Esophagus squamous epithelium (tissue), 5 donors: ENCODE data around the gene SH3TC1. TPM values are rescaled to one million over a fixed set of nuclear protein-coding genes. Genes with fewer than 3 reads are reported as not detected.

Experiments
- DNase-seq: peaks from one replicate; lab custom pipeline; 2025; lab: John Stamatoyannopoulos, UW
- H3K27ac ChIP-seq, 4 donors: fragments of 200-600 bp; sonication (generic); one replicate each; pipeline ENCODE4 v1.5.1; 2016 to 2019; ENCODE audit warnings: mild to moderate bottlenecking in 1 of 4
- H3K27me3 ChIP-seq, 4 donors: fragments of 200-600 bp; sonication (generic); 1 replicate in 3 of 4; 2 replicates in 1 of 4; pipeline versions ENCODE4 v1.5.1 to v1.6.0; 2017 to 2021; ENCODE audit warnings: antibody characterized with exemption in 1 of 4
- H3K36me3 ChIP-seq, 3 donors: fragments of 200-600 bp; sonication (generic); one replicate each; pipeline ENCODE4 v1.5.1; 2016 to 2019
- H3K4me1 ChIP-seq, 3 donors: fragments of 200-600 bp; sonication (generic); one replicate each; pipeline ENCODE4 v1.5.1; 2017 to 2019
- H3K4me3 ChIP-seq, 4 donors: fragments of 200-600 bp; sonication (generic); 1 replicate in 3 of 4; 2 replicates in 1 of 4; pipeline ENCODE4 v1.5.1; 2016 to 2019; ENCODE audit warnings: mild to moderate bottlenecking in 2 of 4, moderate library complexity in 1 of 4
- H3K9me3 ChIP-seq, 3 donors: fragments of 200-600 bp; sonication (generic); one replicate each; pipeline ENCODE4 v1.5.1; 2016 to 2019
- CTCF ChIP-seq, 6 experiments: fragments of 450-650 bp in 4 of 6; fragments of 200-600 bp in 2 of 6; sonication (generic) in 2 of 6; IDR thresholded peaks; one replicate each; pipeline ENCODE4 v1.5.1; 2016 to 2019; ENCODE audit warnings: antibody characterized with exemption in 6 of 6, mild to moderate bottlenecking in 4 of 6, moderate library complexity in 4 of 6
- POLR2A ChIP-seq, 4 donors: fragments of 450-650 bp; IDR thresholded peaks; one replicate each; pipeline ENCODE4 v1.6.1; 2017; ENCODE audit warnings: antibody characterized with exemption in 4 of 4, mild to moderate bottlenecking in 4 of 4, moderate library complexity in 3 of 4
- WGBS, 2 donors: methylation state at CpG; one replicate each; pipeline ENCODE4 v1.1.5; 2018; 5-methylcytosine and 5-hydroxymethylcytosine counted together
- intact Hi-C: fragments of 100-400 bp; cut with DNase I; formaldehyde crosslinking; loops from one replicate; pipeline ENCODE4 v1.15.0; 2022
- total RNA-seq, 4 donors: library from RNA; depleted of rRNA; stranded (reverse); fragments of >200 nt; gene quantifications; one replicate each; pipeline ENCODE4 v1.1.0, GENCODE V29; 2016
- donor health status: DM: yes; HTN: yes; CAD: no.

The SH3TC1 gene
- total RNA-seq: 10 to 100 TPM; 24.6 to 31.2 (median 27.1) TPM

DNA sequence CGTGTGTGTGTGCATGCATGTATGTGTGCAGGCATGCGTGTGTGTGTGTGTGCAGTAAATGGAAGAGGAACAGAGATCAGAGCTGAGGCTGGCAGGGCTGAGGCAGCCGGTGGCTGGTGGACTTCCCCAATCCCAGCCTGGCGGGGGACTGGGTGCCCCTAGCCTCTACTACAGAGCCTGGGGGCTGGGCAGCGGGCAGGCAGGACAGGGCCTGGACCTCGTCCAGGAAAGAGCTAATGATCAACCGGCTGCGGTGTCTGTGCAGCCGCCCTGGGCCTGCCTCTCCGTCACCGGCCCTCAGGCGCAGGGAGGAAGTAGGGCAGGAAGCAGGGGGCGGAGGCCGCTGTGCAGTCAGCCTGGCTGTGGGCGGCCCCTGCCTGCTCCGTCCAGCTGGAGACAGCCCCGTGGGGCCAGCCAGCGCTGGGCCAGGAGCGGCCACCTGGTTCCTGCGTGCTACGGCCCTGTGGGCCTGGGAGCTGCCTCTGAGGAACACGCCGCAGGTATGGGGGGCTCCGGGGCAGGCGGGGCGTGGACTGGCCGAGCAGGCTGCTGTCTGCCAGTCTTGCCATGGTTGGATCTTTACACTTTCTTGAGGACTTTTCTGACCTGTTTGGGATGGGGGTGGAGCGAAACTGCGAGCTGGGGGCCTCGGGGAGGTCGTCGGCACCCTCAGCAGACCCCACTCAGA lies at the start of gene SH3TC1:
SH3TC1 (plus strand) TSS at position 385 of the 688 bp plus-strand sequence. CDS start 5,905 bp downstream, outside the sequence.
- WGBS, 2 donors: 4 to 8% methylated on average over 6 to 14 of the region's 32 CpGs
- H3K4me1 ChIP-seq: peaks cover 44 to 93% (median 60%) of the 10 kb centered on the region in 3 donors

DNA sequence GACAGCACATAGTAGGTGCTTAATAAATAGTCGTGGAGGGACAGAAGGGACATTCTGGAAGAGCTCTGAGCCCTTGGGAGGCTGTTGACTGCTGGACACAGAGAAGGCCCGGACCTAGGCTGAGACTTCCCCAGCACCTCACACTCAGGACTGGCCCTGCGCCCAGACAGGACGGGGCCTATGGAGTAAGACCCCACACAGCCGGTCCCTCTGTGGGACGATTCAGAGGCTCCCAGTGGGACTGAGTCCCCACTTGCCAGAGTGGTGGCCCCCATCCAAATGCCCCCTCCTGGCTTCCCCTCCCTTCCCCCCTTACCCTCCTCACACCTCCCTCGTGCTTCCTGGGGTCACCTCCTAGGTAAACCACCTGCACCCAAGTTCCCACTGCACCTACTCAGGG lies 49.4 kb upstream of the SH3TC1 start:
- Histone ChIP-seq H3K27ac (no peak overlapping the region), H3K4me3 (no peak overlapping the region), H3K9me3 (no peaks in the 10 kb centered on the region), H3K27me3 (peaks cover 0 to 8% (median 0%) of the 10 kb centered on the region in 4 donors), H3K4me1 (peaks cover 0 to 7% (median 5%) of the 10 kb centered on the region in 3 donors), H3K36me3 (peaks cover 0 to 28% (median 0%) of the 10 kb centered on the region in 3 donors)
- intact Hi-C loops: no loop called here
- no peak for DNase-seq
- WGBS, 2 donors: 79 to 93% methylated on average over 5 to 7 of the region's 7 CpGs
- TF ChIP-seq CTCF (IDR thresholded peaks at IDR 0.05): no peak
- no peak for TF ChIP-seq POLR2A (IDR thresholded peaks at IDR 0.05)

More for the DNA sequence above, at the start of gene SH3TC1:
- Histone ChIP-seq H3K36me3 (no peaks in the 10 kb centered on the region), H3K9me3 (no peaks in the 10 kb centered on the region), H3K4me3 (peak within 1 kb of the TSS; percentile 39 to 74 (median 52)), H3K27me3 (no peaks in the 10 kb centered on the region), H3K27ac (peak within 1 kb of the TSS; percentile 84 to 93 (median 88))
- peak; percentile 36 for DNase-seq
- intact Hi-C loops: no loop called here
- TF ChIP-seq CTCF (IDR thresholded peaks at IDR 0.05): peak in 1 of 6 experiments; percentile 12
- TF ChIP-seq POLR2A (IDR thresholded peaks at IDR 0.05): peak in 3 of 4 donors; percentile 76 to 92 (median 80)

DNA sequence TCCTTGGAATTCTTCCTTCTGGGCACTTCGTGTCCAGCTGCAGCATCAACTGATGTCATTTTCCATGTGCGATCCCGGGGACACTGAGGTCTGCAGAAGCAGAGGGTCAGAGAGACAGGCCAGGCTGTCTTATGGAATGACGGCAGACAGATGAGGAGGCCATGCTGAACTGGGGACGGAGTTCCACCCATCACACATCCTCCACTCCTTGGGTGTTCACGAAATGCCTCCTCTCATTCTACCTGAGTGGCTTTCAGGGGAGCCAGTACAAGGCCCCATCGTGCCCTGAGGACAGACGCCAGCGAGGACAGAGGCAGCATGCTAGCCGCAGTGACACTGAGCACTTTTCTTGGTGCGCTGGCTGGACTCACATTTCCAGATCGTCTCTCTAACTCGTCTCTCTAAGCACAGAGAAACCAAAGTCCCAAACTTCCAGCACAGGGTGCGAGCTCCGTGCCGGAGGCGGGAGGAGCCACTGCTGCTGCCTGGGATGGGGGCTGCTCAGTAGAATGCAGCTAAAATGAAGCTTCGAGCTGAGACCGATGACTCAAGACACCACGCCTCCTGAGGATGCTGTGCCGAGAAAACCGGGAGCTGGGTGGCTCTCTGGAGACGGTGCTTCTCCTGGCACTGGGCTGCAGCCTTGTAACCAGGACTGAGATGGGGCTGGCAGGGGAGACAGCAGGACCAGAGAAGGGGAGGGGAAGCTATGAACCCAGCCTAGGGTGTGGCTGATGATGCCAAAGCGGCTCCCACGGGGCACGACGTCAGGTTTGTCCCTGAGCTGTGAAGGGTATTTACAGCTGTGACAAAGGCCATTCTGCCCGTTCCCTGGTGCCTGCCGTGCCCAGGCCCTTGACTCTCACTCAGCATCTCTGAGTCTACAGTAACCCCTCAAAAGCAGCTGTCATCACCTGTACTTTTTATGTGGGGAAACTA lies 48.7 kb upstream of the SH3TC1 start:
- Histone ChIP-seq H3K4me1 (no peaks in the 10 kb centered on the region), H3K9me3 (no peaks in the 10 kb centered on the region), H3K27me3 (peaks cover 0 to under 1% (median 0%) of the 10 kb centered on the region in 4 donors), H3K36me3 (peaks cover 0 to 28% (median 0%) of the 10 kb centered on the region in 3 donors), H3K4me3 (no peak overlapping the region), H3K27ac (no peak overlapping the region)
- TF ChIP-seq POLR2A (IDR thresholded peaks at IDR 0.05) (no peak), CTCF (IDR thresholded peaks at IDR 0.05) (no peak)
- intact Hi-C loops: no loop called here
- WGBS, 2 donors: 67 to 72% methylated on average over 3 to 13 of the region's 29 CpGs
- DNase-seq: no peak

DNA sequence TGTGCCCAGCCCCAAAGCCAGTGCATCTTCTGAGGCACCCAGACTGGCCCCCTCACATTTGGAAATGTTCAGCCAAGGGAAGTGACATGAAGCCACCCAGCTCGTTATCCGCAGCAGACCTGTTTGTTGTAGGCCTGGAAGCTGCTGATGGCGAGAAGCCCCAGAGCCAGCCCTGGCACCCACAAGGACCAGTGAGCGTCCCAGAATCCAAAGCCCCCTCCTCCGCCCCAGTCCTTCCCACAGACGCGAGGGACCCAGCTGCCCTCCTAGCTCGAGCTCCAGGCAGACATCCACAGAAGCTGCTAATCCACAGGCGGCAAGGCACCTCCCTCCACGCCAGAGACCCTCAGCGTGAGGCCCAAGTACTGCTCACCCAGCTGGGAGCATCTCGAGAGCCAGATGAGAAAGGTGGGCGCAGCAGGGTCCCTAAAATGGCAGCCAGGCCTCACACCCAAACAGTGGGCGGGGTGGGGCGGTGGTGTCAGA lies 47.9 kb upstream of the SH3TC1 start:
- TF ChIP-seq POLR2A (IDR thresholded peaks at IDR 0.05): no peak
- intact Hi-C loops: no loop called here
- H3K9me3 ChIP-seq: no peaks in the 10 kb centered on the region

GRCh38 chr4:8152090-8152864 lies 46.8 kb upstream of the SH3TC1 start:
- 81 to 88% methylated on average over 17 to 23 of the region's 39 CpGs for WGBS, 2 donors
- no peak for DNase-seq
- no peak overlapping the region for H3K4me3 ChIP-seq
- H3K9me3 ChIP-seq: no peaks in the 10 kb centered on the region
- H3K27me3 ChIP-seq: peaks cover 0 to 2% (median 0%) of the 10 kb centered on the region in 4 donors
- peaks cover 0 to 12% (median under 1%) of the 10 kb centered on the region in 3 donors for H3K4me1 ChIP-seq
- intact Hi-C loops: no loop called here
- H3K27ac ChIP-seq: no peak overlapping the region
- TF ChIP-seq POLR2A (IDR thresholded peaks at IDR 0.05) (no peak), CTCF (IDR thresholded peaks at IDR 0.05) (no peak)
- H3K36me3 ChIP-seq: peaks cover 0 to 28% (median 0%) of the 10 kb centered on the region in 3 donors

More for the DNA sequence above, 47.9 kb upstream of the SH3TC1 start:
- no peak overlapping the region for H3K27ac ChIP-seq
- no peak for DNase-seq
- no peaks in the 10 kb centered on the region for H3K27me3 ChIP-seq
- H3K36me3 ChIP-seq: peaks cover 0 to 28% (median 0%) of the 10 kb centered on the region in 3 donors
- 100% methylated on average over 2 to 3 of the region's 15 CpGs for WGBS, 2 donors
- peaks cover 0 to 1% (median 0%) of the 10 kb centered on the region in 3 donors for H3K4me1 ChIP-seq
- H3K4me3 ChIP-seq: no peak overlapping the region
